Urothelium cell line (cell line): ENCODE data around the gene GRAMD1B.

Source experiments
- DNase-seq: peaks from one replicate; pipeline ENCODE4 v3.0.0; 2011; ENCODE audit warnings: low spot score, mixed read lengths
- FAIRE-seq: peaks from 2 replicates; lab custom pipeline; 2011; peaks lifted over from hg19 to GRCh38; lab: Jason Lieb, UNC

GRAMD1B gene

GRCh38 chr11:123580557-123581275 is 150.6 kb downstream of the GRAMD1B start:
- DNase-seq (peak; percentile 75), FAIRE-seq (peak; percentile 48)

- no peak for FAIRE-seq
- no peak for DNase-seq
These were observed 151.8 kb downstream of the GRAMD1B start for GRCh38 chr11:123581651-123582399.

- FAIRE-seq, result peak; percentile 88
- DNase-seq, result no peak
These were observed 153.0 kb downstream of the GRAMD1B start for GRCh38 chr11:123582992-123583504.

- FAIRE-seq, result no peak
- DNase-seq, result no peak
These were observed 154.1 kb downstream of the GRAMD1B start for GRCh38 chr11:123584186-123584585.

- DNase-seq (no peak), FAIRE-seq (no peak)
These were observed 154.7 kb downstream of the GRAMD1B start for GRCh38 chr11:123584737-123585136.

GRCh38 chr11:123585206-123585605 is 155.1 kb downstream of the GRAMD1B start:
- no peak for DNase-seq
- no peak for FAIRE-seq

- DNase-seq (no peak), FAIRE-seq (no peak)
These were observed 155.6 kb downstream of the GRAMD1B start for GRCh38 chr11:123585706-123586105.

GRCh38 chr11:123586568-123586967 is 156.5 kb downstream of the GRAMD1B start:
- FAIRE-seq (no peak), DNase-seq (no peak)

- no peak for DNase-seq
- no peak for FAIRE-seq
These were observed 157.0 kb downstream of the GRAMD1B start for GRCh38 chr11:123587044-123587443.

GRCh38 chr11:123587559-123587958 is 157.5 kb downstream of the GRAMD1B start:
- no peak for DNase-seq
- no peak for FAIRE-seq

- FAIRE-seq (no peak), DNase-seq (no peak)
These were observed 158.2 kb downstream of the GRAMD1B start for GRCh38 chr11:123588117-123588863.

GRCh38 chr11:123588864-123589262 is 158.8 kb downstream of the GRAMD1B start:
- no peak for FAIRE-seq

GRCh38 chr11:123590296-123590912 is 160.3 kb downstream of the GRAMD1B start:
- no peak for FAIRE-seq

More at GRCh38 chr11:123588864-123589262, 158.8 kb downstream of the GRAMD1B start:
- no peak for DNase-seq

GRCh38 chr11:123593570-123593969 is 163.5 kb downstream of the GRAMD1B start:
- DNase-seq, result no peak
- no peak for FAIRE-seq

More at GRCh38 chr11:123590296-123590912, 160.3 kb downstream of the GRAMD1B start:
- DNase-seq, result peak; percentile 65

- DNase-seq (no peak), FAIRE-seq (no peak)
These were observed 164.3 kb downstream of the GRAMD1B start for GRCh38 chr11:123594188-123594901.

GRCh38 chr11:123594921-123595320 is 164.9 kb downstream of the GRAMD1B start:
- FAIRE-seq, result no peak
- DNase-seq, result no peak

- no peak for DNase-seq
- FAIRE-seq, result no peak
These were observed 167.8 kb downstream of the GRAMD1B start for GRCh38 chr11:123597859-123598258.

GRCh38 chr11:123601136-123601535 is 171.1 kb downstream of the GRAMD1B start:
- DNase-seq (no peak), FAIRE-seq (no peak)

- no peak for DNase-seq
- no peak for FAIRE-seq
These were observed 171.7 kb downstream of the GRAMD1B start for GRCh38 chr11:123601743-123602142.

GRCh38 chr11:123603666-123604065 is 173.6 kb downstream of the GRAMD1B start:
- DNase-seq (no peak), FAIRE-seq (no peak)
